Sigmoid colon (tissue), 7 donors: ENCODE measurements around the gene SCN1B. TPM values are rescaled to one million over a fixed set of nuclear protein-coding genes. Genes with fewer than 3 reads are reported as not detected.
"Not testable (repeated sequence)": the region's sequence is repeated elsewhere in the genome, so short reads cannot be mapped to it uniquely, and the experiment has no call there.

Experiments
- DNase-seq: peaks from one replicate; pipeline ENCODE4 v3.0.0-alpha.2; 2019
- H3K27ac ChIP-seq, 4 donors: fragments of 200-600 bp; sonication (generic); one replicate each; pipeline ENCODE4 v1.5.1; 2016 to 2019; ENCODE audit warnings: mild to moderate bottlenecking in 1 of 4
- H3K27me3 ChIP-seq, 3 donors: fragments of 200-600 bp; sonication (generic); one replicate each; pipeline ENCODE4 v1.5.1; 2019; ENCODE audit warnings: mild to moderate bottlenecking in 1 of 3
- H3K36me3 ChIP-seq, 4 donors: fragments of 200-600 bp; sonication (generic); one replicate each; pipeline ENCODE4 v1.5.1; 2016 to 2019
- H3K4me1 ChIP-seq, 4 donors: fragments of 200-600 bp; sonication (generic); one replicate each; pipeline ENCODE4 v1.5.1; 2017 to 2019
- H3K4me3 ChIP-seq, 4 donors: fragments of 200-600 bp; sonication (generic); one replicate each; pipeline ENCODE4 v1.5.1; 2017 to 2019; ENCODE audit warnings: mild to moderate bottlenecking in 2 of 4, moderate library complexity in 1 of 4
- H3K9me3 ChIP-seq, 4 donors: fragments of 200-600 bp in 3 of 4; sonication (generic) in 3 of 4; one replicate each; pipeline versions ENCODE4 v1.5.1 to v1.6.1; 2013 to 2019
- CTCF ChIP-seq, 4 experiments: fragments of 450-650 bp in 3 of 4; fragments of 200-600 bp in 1 of 4; IDR thresholded peaks; one replicate each; pipeline ENCODE4 v1.5.1; 2016 to 2019; ENCODE audit warnings: antibody characterized with exemption in 4 of 4, mild to moderate bottlenecking in 3 of 4, moderate library complexity in 2 of 4
- EP300 ChIP-seq, 4 donors: sonication (generic); formaldehyde crosslinking; IDR thresholded peaks; one replicate each; pipeline ENCODE4 v1.6.1; 2017; ENCODE audit warnings: antibody characterized with exemption in 4 of 4
- POLR2A ChIP-seq, 2 donors: fragments of 450-650 bp; IDR thresholded peaks; one replicate each; pipeline ENCODE4 v1.6.1; 2016; ENCODE audit warnings: antibody characterized with exemption in 2 of 2, mild to moderate bottlenecking in 2 of 2, moderate library complexity in 2 of 2
- POLR2AphosphoS5 ChIP-seq, 4 donors: sonication (generic); formaldehyde crosslinking; IDR thresholded peaks; one replicate each; pipeline ENCODE4 v1.6.1; 2017; ENCODE audit warnings: antibody characterized with exemption in 4 of 4
- WGBS, 2 donors: extraction: QIAGEN DNeasy Blood & Tissue Kit; methylation state at CpG; one replicate each; pipeline ENCODE4 v1.1.7; 2013; 5-methylcytosine and 5-hydroxymethylcytosine counted together
- intact Hi-C: fragments of 100-400 bp; cut with DNase I; formaldehyde crosslinking; loops from one replicate; pipeline ENCODE4 v1.15.1; 2023
- polyA plus RNA-seq, 3 donors: library from polyadenylated mRNA; stranded (reverse); fragments of 200-250 nt; gene quantifications; one replicate each; pipeline ENCODE4 v1.2.3, GENCODE V29; 2013
- total RNA-seq, 4 donors: library from RNA; depleted of rRNA; stranded (reverse); fragments of >200 nt; gene quantifications; one replicate each; pipeline ENCODE4 v1.1.0, GENCODE V29; 2016
- donor health status: healthy with polysubstance abuse.
- donor health status: Bipolar disorder and iron deficiency.
- donor health status: healthy.

The SCN1B gene
- total and polyA plus RNA-seq, 7 donors, result 3.0 to 10.0 (median 5.7) TPM

- DNase-seq, result no peak
- peak overlapping the region; percentile 97 to 100 (median 99) for H3K27ac ChIP-seq
- peak overlapping the region; percentile 83 to 99 (median 85) for H3K4me3 ChIP-seq
- no peaks in the 10 kb centered on the region for H3K9me3 ChIP-seq
- H3K36me3 ChIP-seq, result peaks cover 0 to 6% (median 0%) of the 10 kb centered on the region in 4 donors
- 1% methylated on average over 46 of the region's 46 CpGs for WGBS, 2 donors
- peaks cover 0 to 50% (median 38%) of the 10 kb centered on the region in 4 donors for H3K4me1 ChIP-seq
- no peaks in the 10 kb centered on the region for H3K27me3 ChIP-seq
- TF ChIP-seq EP300 (IDR thresholded peaks at IDR 0.05), result no peak
- TF ChIP-seq POLR2AphosphoS5 (IDR thresholded peaks at IDR 0.05), result peak in 1 of 4 donors; percentile 26
- no peak for TF ChIP-seq POLR2A (IDR thresholded peaks at IDR 0.05)
- TF ChIP-seq CTCF (IDR thresholded peaks at IDR 0.05), result no peak
- intact Hi-C loops, result no loop called here
These were observed 29.4 kb upstream of the SCN1B start for GRCh38 chr19:35000647-35001501.

GRCh38 chr19:35002037-35002535 is 28.2 kb upstream of the SCN1B start:
- Histone ChIP-seq H3K4me3 (peak overlapping the region in 1 of 4 donors; percentile 99), H3K27me3 (no peaks in the 10 kb centered on the region), H3K27ac (peak overlapping the region in 3 of 4 donors; percentile 99 to 100 (median 99)), H3K9me3 (no peaks in the 10 kb centered on the region), H3K36me3 (peaks cover 0 to 10% (median 0%) of the 10 kb centered on the region in 4 donors), H3K4me1 (peaks cover 0 to 50% (median 42%) of the 10 kb centered on the region in 4 donors)
- no peak for DNase-seq
- intact Hi-C loops, result no loop called here
- WGBS, 2 donors, result 59 to 79% methylated on average over 11 of the region's 11 CpGs
- TF ChIP-seq POLR2A (IDR thresholded peaks at IDR 0.05) (no peak), CTCF (IDR thresholded peaks at IDR 0.05) (no peak), EP300 (IDR thresholded peaks at IDR 0.05) (no peak), POLR2AphosphoS5 (IDR thresholded peaks at IDR 0.05) (no peak)

- Histone ChIP-seq H3K9me3 (no peaks in the 10 kb centered on the region), H3K4me3 (no peak overlapping the region), H3K4me1 (peaks cover 0 to 43% (median 33%) of the 10 kb centered on the region in 4 donors), H3K27me3 (no peaks in the 10 kb centered on the region), H3K27ac (peak overlapping the region in 2 of 4 donors; percentile 7 to 18), H3K36me3 (peaks cover 0 to 19% (median 8%) of the 10 kb centered on the region in 4 donors)
- WGBS, 2 donors, result 60 to 86% methylated on average over 18 of the region's 18 CpGs
- intact Hi-C loops, result no loop called here
- TF ChIP-seq POLR2AphosphoS5 (IDR thresholded peaks at IDR 0.05) (no peak), POLR2A (IDR thresholded peaks at IDR 0.05) (no peak), EP300 (IDR thresholded peaks at IDR 0.05) (no peak), CTCF (IDR thresholded peaks at IDR 0.05) (no peak)
- DNase-seq, result no peak
These were observed 25.6 kb upstream of the SCN1B start for GRCh38 chr19:35004517-35005255.

- intact Hi-C loops, result no loop called here
- Histone ChIP-seq H3K9me3 (no peaks in the 10 kb centered on the region), H3K4me3 (no peak overlapping the region), H3K27ac (peak overlapping the region in 3 of 4 donors; percentile 7 to 37 (median 29)), H3K4me1 (peaks cover 0 to 43% (median 32%) of the 10 kb centered on the region in 4 donors), H3K27me3 (no peaks in the 10 kb centered on the region), H3K36me3 (peaks cover 6 to 27% (median 15%) of the 10 kb centered on the region in 4 donors)
- 46 to 77% methylated on average over 11 of the region's 11 CpGs for WGBS, 2 donors
- TF ChIP-seq POLR2A (IDR thresholded peaks at IDR 0.05) (no peak), POLR2AphosphoS5 (IDR thresholded peaks at IDR 0.05) (no peak), EP300 (IDR thresholded peaks at IDR 0.05) (no peak), CTCF (IDR thresholded peaks at IDR 0.05) (no peak)
- DNase-seq, result no peak
These were observed 24.9 kb upstream of the SCN1B start for GRCh38 chr19:35005256-35005977.

GRCh38 chr19:35006007-35006341 is 24.3 kb upstream of the SCN1B start:
- H3K4me1 ChIP-seq, result peaks cover 0 to 41% (median 30%) of the 10 kb centered on the region in 4 donors
- 20 to 68% methylated on average over 6 of the region's 6 CpGs for WGBS, 2 donors
- DNase-seq, H3K9me3 ChIP-seq, H3K4me3 ChIP-seq, H3K27me3 ChIP-seq, intact Hi-C loops: not testable (repeated sequence)
- H3K36me3 ChIP-seq, result peaks cover 6 to 32% (median 18%) of the 10 kb centered on the region in 4 donors
- H3K27ac ChIP-seq, result peak overlapping the region in 3 of 4 donors; percentile 7 to 37 (median 29)
